Chondrocyte (in vitro differentiated cells): Measurements from ENCODE around the gene CALN1. TPM values are rescaled to one million over a fixed set of nuclear protein-coding genes. Genes with fewer than 3 reads are reported as not detected.

Source experiments
- DNase-seq: peaks from one replicate; pipeline ENCODE4 v3.0.0; 2021; ENCODE audit warnings: mixed read lengths, low spot score
- H3K27ac Mint-ChIP-seq: one replicate; pipeline ENCODE4 v1.8.0; 2021; ENCODE audit warnings: mild to moderate bottlenecking, moderate library complexity, mixed read lengths; ENCODE audit not compliant: unreplicated experiment
- H3K27me3 Mint-ChIP-seq: 2 replicates; pipeline ENCODE4 v1.8.0; 2021; ENCODE audit warnings: low read depth, mixed read lengths
- H3K36me3 Mint-ChIP-seq: 2 replicates; pipeline ENCODE4 v1.8.0; 2021; ENCODE audit warnings: low read depth, mixed read lengths
- H3K4me1 Mint-ChIP-seq: 2 replicates; pipeline ENCODE4 v1.8.0; 2021; ENCODE audit warnings: low read depth, mild to moderate bottlenecking, mixed read lengths
- H3K4me3 Mint-ChIP-seq: one replicate; pipeline ENCODE4 v1.8.0; 2021; ENCODE audit warnings: mild to moderate bottlenecking, moderate library complexity, mixed read lengths; ENCODE audit not compliant: unreplicated experiment
- H3K9me3 Mint-ChIP-seq: 2 replicates; pipeline ENCODE4 v1.8.0; 2021; ENCODE audit warnings: low read depth, mixed read lengths
- CTCF ChIP-seq: fragments of 200-600 bp; sonication (generic); IDR thresholded peaks from 2 replicates; pipeline ENCODE4 v1.5.0; 2021; ENCODE audit warnings: antibody characterized with exemption, mild to moderate bottlenecking, moderate library complexity
- total RNA-seq: library from RNA; stranded (reverse); gene quantifications from 3 replicates; pipeline ENCODE4 v1.2.1, GENCODE V29; 2021

Gene CALN1
- total RNA-seq, 1 donor from 2014 or later: not detected

- no peaks in the 10 kb centered on the region for H3K27me3 Mint-ChIP-seq
- H3K9me3 Mint-ChIP-seq: peaks cover 14% of the 10 kb centered on the region
- DNase-seq: no peak
- no peaks in the 10 kb centered on the region for H3K4me1 Mint-ChIP-seq
- no peak overlapping the region for H3K4me3 Mint-ChIP-seq
- no peaks in the 10 kb centered on the region for H3K36me3 Mint-ChIP-seq
- no peak overlapping the region for H3K27ac Mint-ChIP-seq
- no peak for TF ChIP-seq CTCF
Measured at GRCh38 chr7:72281308-72281707, 130.8 kb downstream of the CALN1 start.

GRCh38 chr7:72279203-72279602, 132.9 kb downstream of the CALN1 start:
- H3K27ac Mint-ChIP-seq: no peak overlapping the region
- H3K36me3 Mint-ChIP-seq: no peaks in the 10 kb centered on the region
- H3K9me3 Mint-ChIP-seq: peaks cover 22% of the 10 kb centered on the region
- DNase-seq: no peak
- H3K4me3 Mint-ChIP-seq: no peak overlapping the region
- TF ChIP-seq CTCF: no peak
- H3K4me1 Mint-ChIP-seq: no peaks in the 10 kb centered on the region
- H3K27me3 Mint-ChIP-seq: no peaks in the 10 kb centered on the region

GRCh38 chr7:72278550-72278949, 133.6 kb downstream of the CALN1 start:
- Mint-ChIP-seq H3K36me3 (no peaks in the 10 kb centered on the region), H3K27me3 (no peaks in the 10 kb centered on the region), H3K9me3 (peaks cover 18% of the 10 kb centered on the region), H3K27ac (no peak overlapping the region), H3K4me3 (no peak overlapping the region), H3K4me1 (no peaks in the 10 kb centered on the region)
- DNase-seq: no peak
- TF ChIP-seq CTCF: no peak

- Mint-ChIP-seq H3K9me3 (peaks cover 20% of the 10 kb centered on the region), H3K4me1 (no peaks in the 10 kb centered on the region), H3K4me3 (no peak overlapping the region), H3K27me3 (no peaks in the 10 kb centered on the region), H3K36me3 (no peaks in the 10 kb centered on the region), H3K27ac (no peak overlapping the region)
- DNase-seq: no peak
- no peak for TF ChIP-seq CTCF
Measured at GRCh38 chr7:72275382-72276070, 136.6 kb downstream of the CALN1 start.

GRCh38 chr7:72272479-72272878, 139.7 kb downstream of the CALN1 start:
- no peak for DNase-seq
- Mint-ChIP-seq H3K27me3 (no peaks in the 10 kb centered on the region), H3K4me1 (no peaks in the 10 kb centered on the region), H3K27ac (no peak overlapping the region), H3K4me3 (no peak overlapping the region), H3K9me3 (peaks cover 28% of the 10 kb centered on the region), H3K36me3 (no peaks in the 10 kb centered on the region)
- no peak for TF ChIP-seq CTCF
